Neural cell (in vitro differentiated cells): ENCODE measurements around the gene SPEF1.
"Not testable (repeated sequence)": the region's sequence is repeated elsewhere in the genome, so short reads cannot be mapped to it uniquely, and the experiment has no call there.

Source experiments
- CTCF ChIP-seq: fragments of 450-650 bp; IDR thresholded peaks from 2 replicates; pipeline ENCODE4 v1.5.1; 2014; ENCODE audit warnings: antibody characterized with exemption, mild to moderate bottlenecking, moderate library complexity; ENCODE audit not compliant: poor library complexity, severe bottlenecking
- EZH2 ChIP-seq: fragments of 200-600, 300-800 bp; shearing (Covaris generic), sonication (generic); IDR thresholded peaks from 2 replicates; pipeline ENCODE4 v1.6.1; 2014; ENCODE audit warnings: antibody characterized with exemption, low read length, borderline replicate concordance, mild to moderate bottlenecking; ENCODE audit not compliant: insufficient read depth, poor library complexity, severe bottlenecking
- POLR2AphosphoS5 ChIP-seq: IDR thresholded peaks from 2 replicates; pipeline ENCODE4 v1.6.1; 2012
- SMC3 ChIP-seq: fragments of 450-650 bp; conservative IDR thresholded peaks from 2 replicates; pipeline ENCODE4 v1.6.1; 2014; ENCODE audit warnings: antibody characterized with exemption, mild to moderate bottlenecking, moderate library complexity; ENCODE audit not compliant: poor library complexity
- TAF1 ChIP-seq: IDR thresholded peaks from 2 replicates; pipeline ENCODE4 v1.6.1; 2012; ENCODE audit warnings: low read depth

GRCh38 chr20:3794168-3794567 lies 12.9 kb upstream of the SPEF1 start:
- TF ChIP-seq POLR2AphosphoS5, CTCF, EZH2, TAF1, SMC3: not testable (repeated sequence)
